ENCODE results near the gene MVP. TPM values are rescaled to one million over a fixed set of nuclear protein-coding genes. Genes with fewer than 3 reads are reported as not detected.
"Not testable (repeated sequence)": the region's sequence is repeated elsewhere in the genome, so short reads cannot be mapped to it uniquely, and the experiment has no call there.

The MVP gene
- total RNA-seq, 1 donor from 2014 or later = 111 TPM

- no peaks in the 10 kb centered on the region for H3K36me3 ChIP-seq
- H3K27ac ChIP-seq = peak overlapping the region; percentile 93
- peaks cover 83% of the 10 kb centered on the region for H3K4me1 ChIP-seq
- TF ChIP-seq POLR2AphosphoS5 (IDR thresholded peaks at IDR 0.05; ENCODE audit: insufficient read depth in 1 of 2, low read depth in 1 of 2) (peak in 1 of 2 donors; percentile 51), POLR2A (IDR thresholded peaks at IDR 0.05) (no peak)
- intact Hi-C loops (cut with DNase I) = no loop called here
- no peaks in the 10 kb centered on the region for H3K9me3 ChIP-seq
- H3K4me3 ChIP-seq = peak overlapping the region in 1 of 2 donors; percentile 17
- H3K27me3 ChIP-seq = no peaks in the 10 kb centered on the region
- no peak for DNase-seq (ENCODE audit: extremely low spot score in 2 of 2)
Observed at GRCh38 chr16:29824589-29825144, 4.4 kb downstream of the MVP start.

GRCh38 chr16:29825145-29826044 lies 5.1 kb downstream of the MVP start:
- intact Hi-C loops (cut with DNase I) = no loop called here
- Histone ChIP-seq H3K9me3 (no peaks in the 10 kb centered on the region), H3K4me3 (peak overlapping the region in 1 of 2 donors; percentile 17), H3K36me3 (peaks cover 0 to 3% of the 10 kb centered on the region in 2 donors), H3K27me3 (no peaks in the 10 kb centered on the region), H3K27ac (peak overlapping the region; percentile 93), H3K4me1 (peaks cover 83% of the 10 kb centered on the region)
- TF ChIP-seq POLR2AphosphoS5 (IDR thresholded peaks at IDR 0.05; ENCODE audit: insufficient read depth in 1 of 2, low read depth in 1 of 2) = peak in 1 of 2 donors; percentile 81
- no peak for TF ChIP-seq CTCF (IDR thresholded peaks at IDR 0.05)
- TF ChIP-seq POLR2A (IDR thresholded peaks at IDR 0.05) = no peak
- peak in 1 of 2 donors; percentile 89 for DNase-seq (ENCODE audit: extremely low spot score in 2 of 2)

GRCh38 chr16:29826342-29826695 lies 6.1 kb downstream of the MVP start:
- Histone ChIP-seq H3K27ac (peak overlapping the region; percentile 93), H3K4me3 (no peak overlapping the region), H3K36me3 (peaks cover 0 to 12% of the 10 kb centered on the region in 2 donors), H3K27me3 (no peaks in the 10 kb centered on the region), H3K4me1 (peaks cover 77% of the 10 kb centered on the region), H3K9me3 (no peaks in the 10 kb centered on the region)
- DNase-seq (ENCODE audit: extremely low spot score in 2 of 2) = no peak
- intact Hi-C loops (cut with DNase I) = no loop called here
- TF ChIP-seq POLR2A (IDR thresholded peaks at IDR 0.05) (no peak), POLR2AphosphoS5 (IDR thresholded peaks at IDR 0.05; ENCODE audit: insufficient read depth in 1 of 2, low read depth in 1 of 2) (no peak), CTCF (IDR thresholded peaks at IDR 0.05) (no peak)

- Histone ChIP-seq H3K4me3 (no peak overlapping the region), H3K27me3 (no peaks in the 10 kb centered on the region), H3K36me3 (peaks cover 0 to 51% of the 10 kb centered on the region in 2 donors), H3K4me1 (peaks cover 33% of the 10 kb centered on the region), H3K9me3 (no peaks in the 10 kb centered on the region), H3K27ac (no peak overlapping the region)
- intact Hi-C loops (cut with DNase I) = no loop called here
- DNase-seq (ENCODE audit: extremely low spot score in 2 of 2) = no peak
- TF ChIP-seq POLR2AphosphoS5 (IDR thresholded peaks at IDR 0.05; ENCODE audit: insufficient read depth in 1 of 2, low read depth in 1 of 2) (no peak), CTCF (IDR thresholded peaks at IDR 0.05) (no peak), POLR2A (IDR thresholded peaks at IDR 0.05) (no peak)
Observed at GRCh38 chr16:29830774-29831173, 10.5 kb downstream of the MVP start.

- intact Hi-C loops (cut with DNase I) = no loop called here
Observed at GRCh38 chr16:29831490-29831889, 11.2 kb downstream of the MVP start.

GRCh38 chr16:29833219-29833618 lies 13.0 kb downstream of the MVP start:
- not testable (repeated sequence) for H3K9me3 ChIP-seq
- H3K36me3 ChIP-seq = peaks cover 0 to 74% of the 10 kb centered on the region in 2 donors

More at GRCh38 chr16:29831490-29831889, 11.2 kb downstream of the MVP start:
- Histone ChIP-seq H3K27ac (no peak overlapping the region), H3K27me3 (no peaks in the 10 kb centered on the region), H3K9me3 (no peaks in the 10 kb centered on the region), H3K4me1 (peaks cover 26% of the 10 kb centered on the region), H3K4me3 (no peak overlapping the region), H3K36me3 (peaks cover 0 to 58% of the 10 kb centered on the region in 2 donors)
- TF ChIP-seq POLR2A (IDR thresholded peaks at IDR 0.05) (no peak), POLR2AphosphoS5 (IDR thresholded peaks at IDR 0.05; ENCODE audit: insufficient read depth in 1 of 2, low read depth in 1 of 2) (no peak), CTCF (IDR thresholded peaks at IDR 0.05) (no peak)
- DNase-seq (ENCODE audit: extremely low spot score in 2 of 2) = no peak

More at GRCh38 chr16:29833219-29833618, 13.0 kb downstream of the MVP start:
- H3K4me3 ChIP-seq; DNase-seq (ENCODE audit: extremely low spot score in 2 of 2); intact Hi-C loops (cut with DNase I); H3K27me3 ChIP-seq; H3K27ac ChIP-seq: not testable (repeated sequence)
- H3K4me1 ChIP-seq = peaks cover 10% of the 10 kb centered on the region
